ENCODE measurements around the gene IL13RA1. TPM values are rescaled to one million over a fixed set of nuclear protein-coding genes. Genes with fewer than 3 reads are reported as not detected.
"Not testable (repeated sequence)": the region's sequence is repeated elsewhere in the genome, so short reads cannot be mapped to it uniquely, and the experiment has no call there.

The IL13RA1 gene
- total RNA-seq, 4 donors from 2014 or later, result 34.8 to 61.2 (median 46.9) TPM

GRCh38 chrX:118780509-118780908, 53.1 kb downstream of the IL13RA1 start:
- H3K4me3 ChIP-seq, result no peak overlapping the region
- WGBS, 2 donors, result 24 to 40% methylated on average over 2 of the region's 2 CpGs
- no peaks in the 10 kb centered on the region for H3K9me3 ChIP-seq
- no peaks in the 10 kb centered on the region for H3K36me3 ChIP-seq
- TF ChIP-seq CTCF (IDR thresholded peaks at IDR 0.05), result no peak
- TF ChIP-seq POLR2A (IDR thresholded peaks at IDR 0.05), result no peak
- TF ChIP-seq EP300 (IDR thresholded peaks at IDR 0.05), result no peak
- no peaks in the 10 kb centered on the region for H3K27me3 ChIP-seq
- no peak for DNase-seq (ENCODE audit: low spot score in 2 of 2)
- H3K4me1 ChIP-seq, result no peaks in the 10 kb centered on the region
- no peak overlapping the region for H3K27ac ChIP-seq

DNA sequence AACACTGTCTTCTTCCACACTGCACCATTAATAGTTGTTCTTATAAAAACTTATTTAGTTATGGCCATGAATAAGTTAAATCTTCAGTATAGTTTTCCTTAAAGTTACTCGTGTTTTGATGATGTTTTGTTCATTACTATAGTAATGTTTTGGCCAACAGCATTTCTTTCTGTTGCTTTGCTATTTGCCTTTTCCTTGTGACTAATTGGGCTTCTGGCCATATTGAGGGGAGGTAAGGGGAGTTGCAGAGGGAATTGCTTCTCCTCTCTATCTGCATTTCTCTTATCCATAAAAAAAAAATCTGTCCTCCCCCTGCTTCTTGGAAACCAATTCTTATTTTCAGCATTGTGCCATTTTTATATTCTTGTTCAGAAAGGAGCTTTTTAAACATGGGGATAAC, 53.5 kb downstream of the IL13RA1 start:
- no peak for DNase-seq (ENCODE audit: low spot score in 2 of 2)
- no peak overlapping the region for H3K27ac ChIP-seq
- WGBS, 2 donors, result 5 to 19% methylated on average over 1 of the region's 1 CpG

DNA sequence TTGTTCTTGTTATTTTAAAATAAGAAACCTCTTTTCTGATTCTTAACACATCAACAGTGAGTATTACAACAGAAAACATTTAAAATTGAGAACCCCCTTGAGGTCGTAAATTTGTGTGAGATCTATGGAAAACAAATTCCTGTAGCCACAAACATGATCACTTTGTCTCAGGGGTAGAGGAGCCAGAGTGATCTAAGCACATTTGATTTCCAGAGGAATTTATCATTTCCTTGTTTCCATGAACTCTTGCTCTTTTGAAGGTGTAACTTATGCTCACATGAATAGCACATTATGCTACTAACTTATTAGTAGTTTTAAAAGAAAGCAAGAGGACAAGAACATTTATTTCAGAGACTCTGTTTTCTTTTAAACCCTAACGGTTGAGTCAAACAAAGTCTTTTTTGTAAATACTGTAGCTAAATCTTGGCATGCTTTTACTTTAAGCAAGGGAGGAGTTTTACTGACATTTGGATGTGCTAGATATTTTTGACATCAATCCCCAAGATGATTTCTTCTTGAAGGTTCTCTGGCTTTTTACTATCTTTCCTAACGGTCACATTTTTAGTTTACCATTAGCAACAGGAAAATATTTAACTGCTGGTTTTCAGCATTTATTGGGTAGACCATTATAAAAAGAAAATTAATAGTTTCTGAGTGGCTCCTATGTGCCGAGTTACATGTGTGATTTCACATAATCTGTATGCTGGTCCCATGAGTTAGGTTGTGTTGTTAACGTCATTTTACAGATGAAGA, 68.3 kb downstream of the IL13RA1 start:
- peak overlapping the region in 1 of 4 donors; percentile 50 for H3K27ac ChIP-seq
- H3K27me3 ChIP-seq, result peaks cover 0 to 16% of the 10 kb centered on the region in 2 donors
- no peak overlapping the region for H3K4me3 ChIP-seq
- TF ChIP-seq CTCF (IDR thresholded peaks at IDR 0.05) (no peak), EP300 (IDR thresholded peaks at IDR 0.05) (no peak), POLR2A (IDR thresholded peaks at IDR 0.05) (no peak)
- no peaks in the 10 kb centered on the region for H3K9me3 ChIP-seq
- H3K36me3 ChIP-seq, result no peaks in the 10 kb centered on the region
- WGBS, 2 donors, result 28 to 45% methylated on average over 5 of the region's 5 CpGs
- DNase-seq (ENCODE audit: low spot score in 2 of 2), result no peak
- H3K4me1 ChIP-seq, result no peaks in the 10 kb centered on the region

More for the DNA sequence above, 53.5 kb downstream of the IL13RA1 start:
- H3K36me3 ChIP-seq, result no peaks in the 10 kb centered on the region
- H3K27me3 ChIP-seq, result no peaks in the 10 kb centered on the region
- H3K4me1 ChIP-seq, result no peaks in the 10 kb centered on the region
- TF ChIP-seq EP300 (IDR thresholded peaks at IDR 0.05) (no peak), POLR2A (IDR thresholded peaks at IDR 0.05) (no peak), CTCF (IDR thresholded peaks at IDR 0.05) (no peak)
- no peak overlapping the region for H3K4me3 ChIP-seq
- H3K9me3 ChIP-seq, result no peaks in the 10 kb centered on the region

DNA sequence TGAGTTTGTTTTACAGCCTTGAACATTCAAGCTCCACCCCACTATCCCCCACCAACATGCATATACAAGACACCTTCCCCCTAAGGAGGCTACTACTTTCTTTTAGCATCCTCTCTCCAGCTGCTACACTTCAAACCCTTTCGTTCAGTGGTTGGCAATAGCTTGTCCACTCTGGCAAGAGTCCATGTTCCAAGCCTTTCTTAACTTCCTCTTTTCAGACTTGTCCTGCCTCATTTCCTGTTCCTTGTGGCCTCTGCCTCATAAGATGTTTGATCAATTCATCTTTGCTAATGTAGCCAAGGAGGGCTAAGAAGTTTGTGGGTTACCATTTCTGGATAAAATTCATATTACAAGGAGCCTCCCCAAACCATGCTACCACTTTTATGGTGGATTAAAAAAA, 75.5 kb downstream of the IL13RA1 start:
- Histone ChIP-seq H3K27me3 (peaks cover 0 to 4% of the 10 kb centered on the region in 2 donors), H3K27ac (no peak overlapping the region), H3K36me3 (no peaks in the 10 kb centered on the region), H3K4me3 (no peak overlapping the region), H3K9me3 (no peaks in the 10 kb centered on the region), H3K4me1 (no peaks in the 10 kb centered on the region)
- WGBS, 2 donors, result 8 to 23% methylated on average over 1 of the region's 1 CpG
- peak in 1 of 2 donors; percentile 26 for DNase-seq (ENCODE audit: low spot score in 2 of 2)
- TF ChIP-seq CTCF (IDR thresholded peaks at IDR 0.05), result no peak

DNA sequence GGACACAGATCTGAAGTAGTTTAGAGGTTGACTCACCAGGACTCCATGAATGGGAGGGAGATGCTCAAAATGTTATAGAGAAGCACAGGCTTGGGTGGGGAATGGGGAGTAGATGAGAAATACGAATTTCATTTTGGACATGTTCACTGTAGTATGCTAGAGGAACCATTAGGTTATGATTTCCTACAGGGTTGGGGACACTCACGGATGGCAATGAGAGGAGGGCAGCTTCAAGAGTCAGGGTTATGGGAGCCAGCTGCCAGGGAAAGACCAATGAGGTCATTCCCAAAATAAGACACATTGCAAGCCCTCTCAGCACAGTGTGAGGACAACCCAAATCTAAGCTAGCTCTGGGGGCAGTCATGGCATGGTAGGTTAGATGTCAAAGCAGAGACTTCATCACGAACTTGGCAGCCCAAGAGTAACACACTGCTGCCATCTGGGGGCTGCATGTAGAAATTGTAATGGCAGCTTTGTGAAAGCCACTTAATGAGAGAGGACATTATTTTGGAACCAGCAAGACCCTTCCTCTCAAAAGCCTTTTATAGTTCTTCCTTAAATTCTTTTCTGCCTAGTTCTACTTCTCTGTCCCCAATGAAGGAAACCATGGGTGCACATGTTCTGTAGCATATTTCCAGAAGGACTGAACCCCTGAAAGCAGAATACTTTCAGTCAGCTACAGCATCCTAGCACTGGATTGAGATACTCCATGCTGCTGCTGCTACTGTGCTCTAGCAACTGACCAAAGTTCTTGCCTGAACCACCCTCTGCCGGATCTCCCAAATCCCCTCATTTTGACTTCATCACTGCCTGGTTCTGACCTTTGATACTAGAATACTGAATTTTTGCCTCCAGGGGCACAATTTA, 80.0 kb downstream of the IL13RA1 start:
- Histone ChIP-seq H3K27ac (no peak overlapping the region), H3K27me3 (no peaks in the 10 kb centered on the region), H3K9me3 (no peaks in the 10 kb centered on the region), H3K4me1 (no peaks in the 10 kb centered on the region), H3K4me3 (no peak overlapping the region), H3K36me3 (no peaks in the 10 kb centered on the region)
- peak in 1 of 2 donors; percentile 16 for DNase-seq (ENCODE audit: low spot score in 2 of 2)
- 42 to 63% methylated on average over 3 to 4 of the region's 4 CpGs for WGBS, 2 donors
- TF ChIP-seq POLR2A (IDR thresholded peaks at IDR 0.05) (no peak), CTCF (IDR thresholded peaks at IDR 0.05) (peak; percentile 39 to 80 (median 67))

DNA sequence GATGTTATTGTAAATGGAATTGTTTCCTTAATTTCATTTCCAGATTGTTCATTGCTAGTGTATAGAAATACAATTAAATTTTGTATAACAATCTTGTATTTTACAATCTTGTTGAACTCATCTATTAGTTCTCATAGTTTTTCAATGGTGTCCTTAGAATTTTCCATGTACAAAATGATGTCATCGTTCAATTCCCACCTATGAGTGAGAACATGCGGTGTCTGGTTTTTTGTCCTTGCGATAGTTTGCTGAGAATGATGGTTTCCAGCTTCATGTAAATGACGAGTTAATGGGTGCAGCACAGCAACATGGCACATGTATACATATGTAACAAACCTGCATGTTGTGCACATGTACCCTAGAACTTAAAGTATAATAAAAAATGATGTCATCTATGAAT, 89.9 kb downstream of the IL13RA1 start:
- H3K27ac ChIP-seq; H3K4me3 ChIP-seq; H3K27me3 ChIP-seq; H3K4me1 ChIP-seq; DNase-seq (ENCODE audit: low spot score in 2 of 2); H3K9me3 ChIP-seq; H3K36me3 ChIP-seq: not testable (repeated sequence)
- 82 to 86% methylated on average over 4 of the region's 4 CpGs for whole genome bisulfite sequencing, 2 donors
